HG03135 (cell line): ENCODE results near the gene METTL8.
"Not testable (repeated sequence)": the region's sequence is repeated elsewhere in the genome, so short reads cannot be mapped to it uniquely, and the experiment has no call there.

Experiments used
- ATAC-seq: cut with Tn5 transposase; IDR thresholded peaks from one replicate; pipeline ENCODE4 v1.9.1; 2021; ENCODE audit warnings: mild to moderate bottlenecking, moderate library complexity; ENCODE audit not compliant: unreplicated experiment

The METTL8 gene

GRCh38 chr2:171315781-171316180, 118.0 kb downstream of the METTL8 start:
- ATAC-seq, result no peak

GRCh38 chr2:171312182-171312581, 121.6 kb downstream of the METTL8 start:
- ATAC-seq, result not testable (repeated sequence)

GRCh38 chr2:171311589-171311988, 122.2 kb downstream of the METTL8 start:
- not testable (repeated sequence) for ATAC-seq

GRCh38 chr2:171310889-171311288, 122.9 kb downstream of the METTL8 start:
- no peak for ATAC-seq

- ATAC-seq, result no peak
Observed at GRCh38 chr2:171309455-171310286, 124.1 kb downstream of the METTL8 start.

GRCh38 chr2:171308280-171309054, 125.3 kb downstream of the METTL8 start:
- no peak for ATAC-seq

GRCh38 chr2:171307560-171307959, 126.2 kb downstream of the METTL8 start:
- ATAC-seq, result peak; percentile 86

GRCh38 chr2:171297956-171298355, 135.8 kb downstream of the METTL8 start:
- no peak for ATAC-seq

GRCh38 chr2:171294608-171295007, 139.2 kb downstream of the METTL8 start:
- no peak for ATAC-seq

GRCh38 chr2:171293661-171294060, 140.1 kb downstream of the METTL8 start:
- ATAC-seq, result no peak

GRCh38 chr2:171289991-171290390, 143.8 kb downstream of the METTL8 start:
- ATAC-seq, result no peak

GRCh38 chr2:171289316-171289715, 144.5 kb downstream of the METTL8 start:
- ATAC-seq, result no peak

GRCh38 chr2:171287611-171288010, 146.2 kb downstream of the METTL8 start:
- no peak for ATAC-seq

- no peak for ATAC-seq
Observed at GRCh38 chr2:171287036-171287571, 146.7 kb downstream of the METTL8 start.

GRCh38 chr2:171281110-171281509, 152.7 kb downstream of the METTL8 start:
- no peak for ATAC-seq

GRCh38 chr2:171279983-171280790, 153.6 kb downstream of the METTL8 start:
- no peak for ATAC-seq

- ATAC-seq, result no peak
Observed at GRCh38 chr2:171274757-171275156, 159.0 kb downstream of the METTL8 start.

- no peak for ATAC-seq
Observed at GRCh38 chr2:171271971-171272436, 161.8 kb downstream of the METTL8 start.

GRCh38 chr2:171271386-171271785, 162.4 kb downstream of the METTL8 start:
- ATAC-seq, result no peak

GRCh38 chr2:171267855-171268629, 165.7 kb downstream of the METTL8 start:
- ATAC-seq, result no peak
